ENCODE measurements around the gene MCM10. TPM values are rescaled to one million over a fixed set of nuclear protein-coding genes. Genes with fewer than 3 reads are reported as not detected.

MCM10 gene
- total and polyA plus RNA-seq, 9 of the 15 experiments (the other 6 are each of a cell fraction or from before 2014, with no cell fraction given), result 10.4 to 68.1 (median 48.0) TPM

DNA sequence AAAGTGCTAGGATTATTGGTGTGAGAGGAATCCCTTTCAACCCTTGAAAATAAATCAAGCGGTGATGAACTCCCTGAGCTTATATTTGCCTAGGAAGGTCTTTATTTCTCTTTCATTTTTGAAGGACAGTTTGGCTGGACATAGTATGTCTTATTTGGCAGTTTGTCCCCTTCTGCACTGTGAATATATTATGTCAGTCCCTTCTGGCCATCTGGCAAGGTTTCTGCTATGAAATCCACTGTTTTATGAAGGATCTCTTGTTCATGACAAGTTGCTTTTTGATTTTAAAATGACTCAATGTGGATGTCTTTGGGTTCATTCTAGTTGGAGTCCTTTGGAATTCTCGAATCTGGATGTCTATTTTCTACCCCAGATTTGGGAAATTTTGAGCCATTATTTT is 21.7 kb upstream of the MCM10 start (continued):
- TF ChIP-seq NFYB (IDR thresholded peaks at IDR 0.05; ENCODE audit: extremely low read depth, insufficient read length) (no peak), CHD2 (IDR thresholded peaks at IDR 0.05; ENCODE audit: low read depth, low read length) (no peak), DPF2 (IDR thresholded peaks at IDR 0.05) (no peak), WHSC1 (IDR thresholded peaks at IDR 0.05; ENCODE audit: low read length) (no peak), ZNF830 (CRISPR knock-in tag; IDR thresholded peaks at IDR 0.05) (no peak), ZNF57 (CRISPR knock-in tag; IDR thresholded peaks at IDR 0.05) (no peak), ADNP (tag; IDR thresholded peaks at IDR 0.05) (no peak), ZBTB1 (CRISPR knock-in tag; IDR thresholded peaks at IDR 0.05; ENCODE audit: borderline replicate concordance, low read depth) (no peak), FOXM1 (IDR thresholded peaks at IDR 0.05; ENCODE audit: low read depth) (no peak), FOXM1 (CRISPR knock-in tag; IDR thresholded peaks at IDR 0.05; ENCODE audit: low read depth) (no peak), ZNF212 (CRISPR knock-in tag; IDR thresholded peaks at IDR 0.05) (no peak)
- TF ChIP-seq, protein P1, sequence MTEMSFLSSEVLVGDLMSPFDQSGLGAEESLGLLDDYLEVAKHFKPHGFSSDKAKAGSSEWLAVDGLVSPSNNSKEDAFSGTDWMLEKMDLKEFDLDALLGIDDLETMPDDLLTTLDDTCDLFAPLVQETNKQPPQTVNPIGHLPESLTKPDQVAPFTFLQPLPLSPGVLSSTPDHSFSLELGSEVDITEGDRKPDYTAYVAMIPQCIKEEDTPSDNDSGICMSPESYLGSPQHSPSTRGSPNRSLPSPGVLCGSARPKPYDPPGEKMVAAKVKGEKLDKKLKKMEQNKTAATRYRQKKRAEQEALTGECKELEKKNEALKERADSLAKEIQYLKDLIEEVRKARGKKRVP (CRISPR knock-in tag; IDR thresholded peaks at IDR 0.05), result no peak

DNA sequence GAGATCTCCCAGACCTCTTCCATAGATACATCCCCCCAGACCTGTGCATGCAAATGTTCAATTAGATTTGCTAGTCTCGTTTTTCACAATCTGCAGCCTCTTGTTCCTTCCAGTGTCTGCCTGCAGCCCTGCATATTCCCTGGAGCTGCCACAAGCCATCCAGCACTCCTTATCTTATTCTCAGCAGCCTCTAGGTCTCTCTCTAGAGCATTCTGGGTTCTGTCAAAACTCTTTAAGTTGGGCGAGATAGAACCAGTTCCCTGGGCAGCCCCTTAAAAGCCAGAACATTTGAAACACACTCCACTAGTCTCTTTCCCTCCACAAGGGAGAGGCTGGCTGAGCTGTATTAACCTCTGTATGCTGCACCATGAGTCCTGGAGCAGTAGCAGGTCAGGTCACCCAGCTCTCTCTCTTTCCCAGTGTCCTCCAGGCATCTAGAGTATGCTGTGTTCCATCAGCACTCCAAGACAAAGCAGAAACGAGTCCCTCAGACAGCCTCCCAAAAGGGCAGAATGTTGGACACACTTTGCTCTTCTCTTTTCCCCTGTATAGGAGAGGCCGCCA is 20.6 kb upstream of the MCM10 start:
- WGBS (ENCODE audit: insufficient coverage, low coverage, missing lambda C conversion rate), result 6% methylated on average over 4 of the region's 4 CpGs
- POLR2A ChIA-PET, result interaction anchor here (0.8 kb wide), 1 partner anchor 31 kb away, joined by 3 read pairs; no protein-coding TSS in a partner anchor
- TF ChIP-seq, protein P2, sequence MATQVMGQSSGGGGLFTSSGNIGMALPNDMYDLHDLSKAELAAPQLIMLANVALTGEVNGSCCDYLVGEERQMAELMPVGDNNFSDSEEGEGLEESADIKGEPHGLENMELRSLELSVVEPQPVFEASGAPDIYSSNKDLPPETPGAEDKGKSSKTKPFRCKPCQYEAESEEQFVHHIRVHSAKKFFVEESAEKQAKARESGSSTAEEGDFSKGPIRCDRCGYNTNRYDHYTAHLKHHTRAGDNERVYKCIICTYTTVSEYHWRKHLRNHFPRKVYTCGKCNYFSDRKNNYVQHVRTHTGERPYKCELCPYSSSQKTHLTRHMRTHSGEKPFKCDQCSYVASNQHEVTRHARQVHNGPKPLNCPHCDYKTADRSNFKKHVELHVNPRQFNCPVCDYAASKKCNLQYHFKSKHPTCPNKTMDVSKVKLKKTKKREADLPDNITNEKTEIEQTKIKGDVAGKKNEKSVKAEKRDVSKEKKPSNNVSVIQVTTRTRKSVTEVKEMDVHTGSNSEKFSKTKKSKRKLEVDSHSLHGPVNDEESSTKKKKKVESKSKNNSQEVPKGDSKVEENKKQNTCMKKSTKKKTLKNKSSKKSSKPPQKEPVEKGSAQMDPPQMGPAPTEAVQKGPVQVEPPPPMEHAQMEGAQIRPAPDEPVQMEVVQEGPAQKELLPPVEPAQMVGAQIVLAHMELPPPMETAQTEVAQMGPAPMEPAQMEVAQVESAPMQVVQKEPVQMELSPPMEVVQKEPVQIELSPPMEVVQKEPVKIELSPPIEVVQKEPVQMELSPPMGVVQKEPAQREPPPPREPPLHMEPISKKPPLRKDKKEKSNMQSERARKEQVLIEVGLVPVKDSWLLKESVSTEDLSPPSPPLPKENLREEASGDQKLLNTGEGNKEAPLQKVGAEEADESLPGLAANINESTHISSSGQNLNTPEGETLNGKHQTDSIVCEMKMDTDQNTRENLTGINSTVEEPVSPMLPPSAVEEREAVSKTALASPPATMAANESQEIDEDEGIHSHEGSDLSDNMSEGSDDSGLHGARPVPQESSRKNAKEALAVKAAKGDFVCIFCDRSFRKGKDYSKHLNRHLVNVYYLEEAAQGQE (IDR thresholded peaks at IDR 0.05; ENCODE audit: borderline replicate concordance), result 0 out of 2 replicates have a peak, but pooled peaks have one; percentile 20
- TF ChIP-seq, protein P2 (CRISPR knock-in tag; IDR thresholded peaks at IDR 0.05; ENCODE audit: low read depth), result no peak
- TF ChIP-seq, protein P3, sequence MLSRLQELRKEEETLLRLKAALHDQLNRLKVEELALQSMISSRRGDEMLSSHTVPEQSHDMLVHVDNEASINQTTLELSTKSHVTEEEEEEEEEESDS (CRISPR knock-in tag; IDR thresholded peaks at IDR 0.05), result no peak

More for the DNA sequence above, 20.6 kb upstream of the MCM10 start:
- Histone ChIP-seq H3K27me3 (ENCODE audit: control insufficient read depth in 2 of 2, insufficient read depth in 2 of 2, low read length in 2 of 2) (no peaks in the 10 kb centered on the region), H3K4me1 (replicated peaks in 1 of 2; ENCODE audit: control insufficient read depth in 2 of 2, insufficient read depth in 2 of 2, low read length in 2 of 2) (no peaks in the 10 kb centered on the region; a peak in 1 of 5 replicates), H3K4me2 (ENCODE audit: insufficient read depth, low read length) (no peak overlapping the region), H4K20me1 (replicated peaks; ENCODE audit: control insufficient read depth, insufficient read depth, low read length) (no peaks in the 10 kb centered on the region), H3K9ac (ENCODE audit: insufficient read depth in 1 of 2, low read depth in 2 of 2, low read length in 2 of 2) (no peak overlapping the region; a peak in 1 of 4 replicates), H3K79me2 (ENCODE audit: control insufficient read depth, insufficient read depth, low read length) (no peaks in the 10 kb centered on the region), H2AFZ (ENCODE audit: low read depth, low read length) (no peak overlapping the region), H3K4me3 (no peak overlapping the region), H3K9me3 (replicated peaks; ENCODE audit: control insufficient read depth, insufficient read depth, low read depth, low read length) (no peaks in the 10 kb centered on the region), H3K27ac (ENCODE audit: extremely low read depth, low read depth, low read length) (no peak overlapping the region), H3K36me3 (ENCODE audit: control insufficient read depth, insufficient read depth, low read length) (no peaks in the 10 kb centered on the region), H3K9me1 (ENCODE audit: control insufficient read depth, insufficient read depth, low read length) (no peaks in the 10 kb centered on the region)
- CTCF ChIA-PET (ENCODE audit: low intra/inter-chr PET ratio), result no interaction called here
- BruUV-seq (replicated peaks), result no TSS peak
- DNase-seq (ENCODE audit: extremely low read depth in 1 of 4, low spot score in 3 of 4), result no peak
- ATAC-seq, result peak; percentile 64
- in situ Hi-C loops (cut with MboI) (no loop called here), intact Hi-C loops (cut with micrococcal nuclease) (no loop called here)
- FAIRE-seq, result no peak

All from K562 (cell line).